ENCODE data around the gene DZIP1L. TPM values are rescaled to one million over a fixed set of nuclear protein-coding genes. Genes with fewer than 3 reads are reported as not detected.
A peak's percentile ranks its signal among the peaks of the same experiment; 100 is the strongest.

Gene DZIP1L
- polyA plus RNA-seq, 2 of the 4 experiments (the other 2 are of a cell fraction), result 2.7 to 7.0 TPM

GRCh38 chr3:138124188-138124587, 8.8 kb upstream of the DZIP1L start:
- POLR2A ChIA-PET, result no interaction called here
- Histone ChIP-seq H3K4me3 (no peak overlapping the region), H3K9me3 (0 out of 3 replicates have a peak, but pooled peaks cover 4% of the 10 kb centered on the region), H3K4me2 (no peak overlapping the region), H3K27ac (no peak overlapping the region), H3K4me1 (peaks cover 17% of the 10 kb centered on the region)
- CTCF ChIA-PET, result interaction anchor here (1.5 to 3.3 kb wide), 3 partner anchors 9 to 57 kb away, joined by 4 to 11 read pairs (median 4); partner anchors contain the start of gene DZIP1L
- ATAC-seq (no peak), DNase-seq (ENCODE audit: low read depth in 1 of 2, low spot score in 1 of 2) (no peak), FAIRE-seq (no peak)
- TF ChIP-seq EP300 (IDR thresholded peaks at IDR 0.05), result no peak
- TF ChIP-seq PHF8 (IDR thresholded peaks at IDR 0.05; ENCODE audit: borderline replicate concordance, low read depth), result no peak
- no peak for TF ChIP-seq NFE2L2 (conservative IDR thresholded peaks at IDR 0.05; ENCODE audit: low read length)
- TF ChIP-seq JUN (IDR thresholded peaks at IDR 0.05), result no peak
- no peak for TF ChIP-seq ESRRA (IDR thresholded peaks at IDR 0.05; ENCODE audit: borderline replicate concordance, low read length)
- TF ChIP-seq JUNB (IDR thresholded peaks at IDR 0.05), result no peak
- TF ChIP-seq FOSL2 (IDR thresholded peaks at IDR 0.05), result no peak
- no peak for TF ChIP-seq FOSL2 (CRISPR knock-in tag; IDR thresholded peaks at IDR 0.05)
- 69% methylated on average over 5 of the region's 6 CpGs for whole genome bisulfite sequencing (ENCODE audit: missing lambda C conversion rate)

- DNase-seq (ENCODE audit: low read depth in 1 of 2, low spot score in 1 of 2) (no peak), ATAC-seq (no peak), FAIRE-seq (no peak)
- H3K4me1 ChIP-seq, result peaks cover 11% of the 10 kb centered on the region; the same call in 2 of the 3 replicates
- ChIA-PET CTCF (interaction anchor here (0.6 to 6.3 kb wide), 10 partner anchors 8 to 82 kb away, joined by 3 to 224 read pairs (median 11); no protein-coding TSS in a partner anchor), POLR2A (no interaction called here)
- H3K4me3 ChIP-seq, result no peak overlapping the region
- WGBS (ENCODE audit: missing lambda C conversion rate), result 82% methylated on average over 4 of the region's 4 CpGs
- no peak overlapping the region for H3K4me2 ChIP-seq
- 0 out of 3 replicates have a peak, but pooled peaks cover 4% of the 10 kb centered on the region for H3K9me3 ChIP-seq
- TF ChIP-seq EHF (CRISPR knock-in tag; IDR thresholded peaks at IDR 0.05) (no peak), ZNF302 (CRISPR knock-in tag; IDR thresholded peaks at IDR 0.05) (no peak), EHMT2 (IDR thresholded peaks at IDR 0.05; ENCODE audit: low read depth) (no peak), JUN (IDR thresholded peaks at IDR 0.05) (no peak), HMGXB4 (CRISPR knock-in tag; IDR thresholded peaks at IDR 0.05; ENCODE audit: borderline replicate concordance) (no peak), CEBPB (IDR thresholded peaks at IDR 0.05) (no peak), POLR2AphosphoS2 (conservative IDR thresholded peaks at IDR 0.05; ENCODE audit: low read length) (no peak), MAX (IDR thresholded peaks at IDR 0.05) (no peak), HOXB5 (CRISPR knock-in tag; IDR thresholded peaks at IDR 0.05) (no peak)
- 0 out of 6 replicates have a peak overlapping the region, but pooled peaks of 1 of the 2 experiments have one; percentile 28 for H3K27ac ChIP-seq
Measured at GRCh38 chr3:138119423-138119766, 4.0 kb upstream of the DZIP1L start.

- Histone ChIP-seq H3K4me1 (peaks cover 17% of the 10 kb centered on the region), H3K27ac (0 out of 6 replicates have a peak overlapping the region, but pooled peaks of 1 of the 2 experiments have one; percentile 28), H3K4me3 (no peak overlapping the region), H3K4me2 (no peak overlapping the region), H3K9me3 (0 out of 3 replicates have a peak, but pooled peaks cover 4% of the 10 kb centered on the region)
- peak; percentile 62 to 72 for ATAC-seq
- DNase-seq (ENCODE audit: low read depth in 1 of 2, low spot score in 1 of 2), result peak; percentile 63 to 64
- POLR2A ChIA-PET, result interaction anchor here (0.5 kb wide), 1 partner anchor 145 kb away, joined by 4 read pairs; no protein-coding TSS in a partner anchor
- WGBS (ENCODE audit: missing lambda C conversion rate), result 24% methylated on average over 8 of the region's 8 CpGs
- FAIRE-seq, result no peak
- CTCF ChIA-PET, result interaction anchor here (0.6 to 6.3 kb wide), 21 partner anchors 8 to 804 kb away, joined by 3 to 224 read pairs (median 4); partner anchors contain the start of gene A4GNT
- TF ChIP-seq ZC3H11A (IDR thresholded peaks at IDR 0.05) (no peak), TP53 (CRISPR knock-in tag; IDR thresholded peaks at IDR 0.05) (no peak), CEBPB (IDR thresholded peaks at IDR 0.05) (no peak), REST (IDR thresholded peaks at IDR 0.05) (no peak), KDM1A (IDR thresholded peaks at IDR 0.05; ENCODE audit: low read depth) (no peak), ZFP36 (IDR thresholded peaks at IDR 0.05; ENCODE audit: borderline replicate concordance, partially characterized antibody) (no peak), RFX5 (IDR thresholded peaks at IDR 0.05) (no peak), MAZ (IDR thresholded peaks at IDR 0.05; ENCODE audit: borderline replicate concordance, low read depth, low read length) (no peak), ZNF302 (CRISPR knock-in tag; IDR thresholded peaks at IDR 0.05) (no peak), ZSCAN20 (CRISPR knock-in tag; IDR thresholded peaks at IDR 0.05) (no peak), CTCF (IDR thresholded peaks at IDR 0.05) (peak; percentile 70), HDAC2 (IDR thresholded peaks at IDR 0.05) (no peak)
Measured at GRCh38 chr3:138118612-138119422, 3.4 kb upstream of the DZIP1L start.
